Thoracic aorta (tissue), 2 donors: ENCODE results near the gene NAPA. TPM values are rescaled to one million over a fixed set of nuclear protein-coding genes. Genes with fewer than 3 reads are reported as not detected.

Source experiments
- ATAC-seq: fragments of 150-250 bp; one replicate; pipeline ENCODE4 v1.8.0; 2017; ENCODE audit warnings: low read depth; ENCODE audit not compliant: insufficient number of reproducible peaks, low FRiP score
- DNase-seq: peaks from one replicate; pipeline ENCODE4 v3.0.0-alpha.2; 2020; ENCODE audit warnings: low spot score
- H3K27ac ChIP-seq, 2 donors: fragments of 200-600 bp; sonication (generic); 1 replicate in 1 of 2; 2 replicates in 1 of 2; pipeline ENCODE4 v1.5.1; 2016; ENCODE audit warnings: mild to moderate bottlenecking in 2 of 2, moderate library complexity in 2 of 2
- H3K27me3 ChIP-seq: fragments of 200-600 bp; sonication (generic); replicated peaks from 2 replicates; pipeline ENCODE4 v1.6.0; 2016; ENCODE audit warnings: mild to moderate bottlenecking; ENCODE audit not compliant: insufficient read depth
- H3K36me3 ChIP-seq: fragments of 200-600 bp; sonication (generic); one replicate; pipeline ENCODE4 v1.5.1; 2016
- H3K4me1 ChIP-seq, 2 donors: fragments of 200-600 bp; sonication (generic); 1 replicate in 1 of 2; 2 replicates in 1 of 2; pipeline versions ENCODE4 v1.5.1 to v1.6.0; 2016; ENCODE audit warnings: low read depth in 2 of 2, mild to moderate bottlenecking in 1 of 2; ENCODE audit not compliant: control insufficient read depth in 1 of 2
- H3K4me3 ChIP-seq: fragments of 200-600 bp; sonication (generic); 2 replicates; pipeline ENCODE4 v1.5.1; 2016; ENCODE audit warnings: mild to moderate bottlenecking
- H3K9me3 ChIP-seq: fragments of 200-600 bp; sonication (generic); 2 replicates; pipeline ENCODE4 v1.5.1; 2016
- CTCF ChIP-seq: fragments of 200-600 bp; sonication (generic); IDR thresholded peaks from one replicate; pipeline ENCODE4 v1.5.1; 2019; ENCODE audit warnings: antibody characterized with exemption
- total RNA-seq, 2 donors: library from RNA; depleted of rRNA; stranded (reverse); fragments of >200 nt; gene quantifications; one replicate each; pipeline versions ENCODE4 v1.1.0 to v1.2.3, GENCODE V29; 2016

The NAPA gene
- total RNA-seq, 2 donors from 2014 or later: 107 to 147 TPM

- TF ChIP-seq CTCF: no peak
- DNase-seq (no peak), ATAC-seq (no peak)
- Histone ChIP-seq H3K27ac (no peak overlapping the region), H3K36me3 (no peaks in the 10 kb centered on the region), H3K27me3 (no peaks in the 10 kb centered on the region), H3K9me3 (no peaks in the 10 kb centered on the region), H3K4me1 (no peaks in the 10 kb centered on the region), H3K4me3 (no peak overlapping the region)
Observed at GRCh38 chr19:47537493-47537892, 22.6 kb upstream of the NAPA start.

- Histone ChIP-seq H3K4me3 (no peak overlapping the region), H3K9me3 (no peaks in the 10 kb centered on the region), H3K27ac (no peak overlapping the region), H3K4me1 (no peaks in the 10 kb centered on the region), H3K27me3 (no peaks in the 10 kb centered on the region), H3K36me3 (no peaks in the 10 kb centered on the region)
- ATAC-seq (no peak), DNase-seq (no peak)
- TF ChIP-seq CTCF: no peak
Observed at GRCh38 chr19:47534628-47535027, 19.8 kb upstream of the NAPA start.

- no peak for TF ChIP-seq CTCF
- no peaks in the 10 kb centered on the region for H3K9me3 ChIP-seq
- H3K4me3 ChIP-seq: no peak overlapping the region
- H3K36me3 ChIP-seq: no peaks in the 10 kb centered on the region
- H3K27me3 ChIP-seq: no peaks in the 10 kb centered on the region
- ATAC-seq: no peak
- no peak for DNase-seq
- H3K4me1 ChIP-seq: no peaks in the 10 kb centered on the region
- H3K27ac ChIP-seq: no peak overlapping the region
Observed at GRCh38 chr19:47531640-47532387, 17.0 kb upstream of the NAPA start.

- ATAC-seq: no peak
- TF ChIP-seq CTCF: no peak
- Histone ChIP-seq H3K27ac (no peak overlapping the region), H3K9me3 (no peaks in the 10 kb centered on the region), H3K27me3 (no peaks in the 10 kb centered on the region), H3K4me3 (no peak overlapping the region), H3K36me3 (no peaks in the 10 kb centered on the region), H3K4me1 (no peaks in the 10 kb centered on the region)
- no peak for DNase-seq
Observed at GRCh38 chr19:47529018-47529742, 14.3 kb upstream of the NAPA start.

GRCh38 chr19:47526798-47527197, 11.9 kb upstream of the NAPA start:
- ATAC-seq (no peak), DNase-seq (no peak)
- Histone ChIP-seq H3K27me3 (no peaks in the 10 kb centered on the region), H3K9me3 (no peaks in the 10 kb centered on the region), H3K4me1 (no peaks in the 10 kb centered on the region), H3K27ac (no peak overlapping the region), H3K4me3 (no peak overlapping the region), H3K36me3 (no peaks in the 10 kb centered on the region)
- TF ChIP-seq CTCF: no peak
